ENCODE results near the gene ZNF654.

The ZNF654 gene

GRCh38 chr3:88057630-88058305, 1.3 kb upstream of the ZNF654 start:
- H3K4me1 ChIP-seq (ENCODE audit: insufficient read depth, poor library complexity, severe bottlenecking), result peaks cover 10% of the 10 kb centered on the region
- ATAC-seq (ENCODE audit: low read depth) (no peak), DNase-seq (ENCODE audit: low spot score) (no peak)
- peaks cover 36% of the 10 kb centered on the region for H3K36me3 ChIP-seq (ENCODE audit: low read depth)
- no peaks in the 10 kb centered on the region for H3K27me3 ChIP-seq (ENCODE audit: insufficient read depth, poor library complexity, severe bottlenecking)
- H3K9me3 ChIP-seq (ENCODE audit: severe bottlenecking), result no peaks in the 10 kb centered on the region
- H3K27ac ChIP-seq (ENCODE audit: poor library complexity, severe bottlenecking), result peak overlapping the region; percentile 74
- TF ChIP-seq, protein P1, sequence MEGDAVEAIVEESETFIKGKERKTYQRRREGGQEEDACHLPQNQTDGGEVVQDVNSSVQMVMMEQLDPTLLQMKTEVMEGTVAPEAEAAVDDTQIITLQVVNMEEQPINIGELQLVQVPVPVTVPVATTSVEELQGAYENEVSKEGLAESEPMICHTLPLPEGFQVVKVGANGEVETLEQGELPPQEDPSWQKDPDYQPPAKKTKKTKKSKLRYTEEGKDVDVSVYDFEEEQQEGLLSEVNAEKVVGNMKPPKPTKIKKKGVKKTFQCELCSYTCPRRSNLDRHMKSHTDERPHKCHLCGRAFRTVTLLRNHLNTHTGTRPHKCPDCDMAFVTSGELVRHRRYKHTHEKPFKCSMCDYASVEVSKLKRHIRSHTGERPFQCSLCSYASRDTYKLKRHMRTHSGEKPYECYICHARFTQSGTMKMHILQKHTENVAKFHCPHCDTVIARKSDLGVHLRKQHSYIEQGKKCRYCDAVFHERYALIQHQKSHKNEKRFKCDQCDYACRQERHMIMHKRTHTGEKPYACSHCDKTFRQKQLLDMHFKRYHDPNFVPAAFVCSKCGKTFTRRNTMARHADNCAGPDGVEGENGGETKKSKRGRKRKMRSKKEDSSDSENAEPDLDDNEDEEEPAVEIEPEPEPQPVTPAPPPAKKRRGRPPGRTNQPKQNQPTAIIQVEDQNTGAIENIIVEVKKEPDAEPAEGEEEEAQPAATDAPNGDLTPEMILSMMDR (IDR thresholded peaks at IDR 0.05; ENCODE audit: poor library complexity, severe bottlenecking), result peak; percentile 48
- H3K4me3 ChIP-seq (ENCODE audit: severe bottlenecking), result peak overlapping the region; percentile 96

- Histone ChIP-seq H3K4me3 (ENCODE audit: severe bottlenecking) (peak overlapping the region; percentile 96), H3K4me1 (ENCODE audit: insufficient read depth, poor library complexity, severe bottlenecking) (peaks cover 10% of the 10 kb centered on the region), H3K9me3 (ENCODE audit: severe bottlenecking) (no peaks in the 10 kb centered on the region), H3K27ac (ENCODE audit: poor library complexity, severe bottlenecking) (peak overlapping the region; percentile 74), H3K27me3 (ENCODE audit: insufficient read depth, poor library complexity, severe bottlenecking) (no peaks in the 10 kb centered on the region), H3K36me3 (ENCODE audit: low read depth) (peaks cover 36% of the 10 kb centered on the region)
- ATAC-seq (ENCODE audit: low read depth) (no peak; the same call in 2 of the 3 replicates), DNase-seq (ENCODE audit: low spot score) (no peak)
- TF ChIP-seq, protein P1 (IDR thresholded peaks at IDR 0.05; ENCODE audit: poor library complexity, severe bottlenecking), result no peak
These were observed 812 bp upstream of the ZNF654 start for GRCh38 chr3:88058306-88058580.

- H3K27ac ChIP-seq (ENCODE audit: poor library complexity, severe bottlenecking), result peak overlapping the region; percentile 74
- H3K4me1 ChIP-seq (ENCODE audit: insufficient read depth, poor library complexity, severe bottlenecking), result peaks cover 10% of the 10 kb centered on the region
- peak overlapping the region; percentile 96 for H3K4me3 ChIP-seq (ENCODE audit: severe bottlenecking)
- ATAC-seq (ENCODE audit: low read depth) (peak; percentile 6), DNase-seq (ENCODE audit: low spot score) (no peak)
- H3K27me3 ChIP-seq (ENCODE audit: insufficient read depth, poor library complexity, severe bottlenecking), result no peaks in the 10 kb centered on the region
- peaks cover 34% of the 10 kb centered on the region for H3K36me3 ChIP-seq (ENCODE audit: low read depth)
- H3K9me3 ChIP-seq (ENCODE audit: severe bottlenecking), result no peaks in the 10 kb centered on the region
- TF ChIP-seq, protein P1 (IDR thresholded peaks at IDR 0.05; ENCODE audit: poor library complexity, severe bottlenecking), result no peak
These were observed 520 bp downstream of the ZNF654 start for GRCh38 chr3:88059380-88060170.

- ATAC-seq (ENCODE audit: low read depth) (no peak), DNase-seq (ENCODE audit: low spot score) (no peak)
- Histone ChIP-seq H3K27me3 (ENCODE audit: insufficient read depth, poor library complexity, severe bottlenecking) (no peaks in the 10 kb centered on the region), H3K27ac (ENCODE audit: poor library complexity, severe bottlenecking) (no peak overlapping the region), H3K4me1 (ENCODE audit: insufficient read depth, poor library complexity, severe bottlenecking) (peaks cover 10% of the 10 kb centered on the region), H3K36me3 (ENCODE audit: low read depth) (peaks cover 18% of the 10 kb centered on the region), H3K9me3 (ENCODE audit: severe bottlenecking) (no peaks in the 10 kb centered on the region), H3K4me3 (ENCODE audit: severe bottlenecking) (no peak overlapping the region)
- TF ChIP-seq, protein P1 (IDR thresholded peaks at IDR 0.05; ENCODE audit: poor library complexity, severe bottlenecking), result no peak
These were observed 2.7 kb downstream of the ZNF654 start for GRCh38 chr3:88061746-88062145.

DNA sequence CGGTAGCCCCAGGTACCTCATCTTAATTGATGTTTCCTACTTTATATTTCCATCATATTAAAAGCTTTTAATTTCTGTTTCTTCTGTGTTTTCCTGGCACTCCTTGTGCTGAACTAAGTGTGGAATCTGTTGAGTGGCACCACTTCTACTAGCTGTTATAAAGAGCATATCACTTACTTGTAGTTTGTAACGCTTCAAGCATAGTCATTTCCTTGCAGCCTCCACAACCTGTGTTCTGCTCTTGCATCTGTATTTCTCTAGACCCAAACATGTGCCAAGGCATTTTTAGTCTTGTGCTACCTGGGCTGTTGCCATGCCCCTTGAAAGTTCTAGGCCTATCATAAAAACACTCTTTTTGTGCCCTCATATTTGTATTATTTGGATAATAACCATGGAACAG, 16.0 kb downstream of the ZNF654 start:
- H3K27me3 ChIP-seq (ENCODE audit: insufficient read depth, poor library complexity, severe bottlenecking), result no peaks in the 10 kb centered on the region
- no peak for DNase-seq (ENCODE audit: low spot score)
- no peak for ATAC-seq (ENCODE audit: low read depth)
- H3K27ac ChIP-seq (ENCODE audit: poor library complexity, severe bottlenecking), result no peak overlapping the region
- TF ChIP-seq, protein P1 (IDR thresholded peaks at IDR 0.05; ENCODE audit: poor library complexity, severe bottlenecking), result no peak
- no peak overlapping the region for H3K4me3 ChIP-seq (ENCODE audit: severe bottlenecking)
- no peaks in the 10 kb centered on the region for H3K9me3 ChIP-seq (ENCODE audit: severe bottlenecking)
- peaks cover 3% of the 10 kb centered on the region for H3K36me3 ChIP-seq (ENCODE audit: low read depth)
- H3K4me1 ChIP-seq (ENCODE audit: insufficient read depth, poor library complexity, severe bottlenecking), result peaks cover 4% of the 10 kb centered on the region

All from RWPE2 (cell line).